T-helper 2 cell (primary cell): Measurements from ENCODE around the gene WDR62.
A peak's percentile ranks its signal among the peaks of the same experiment; 100 is the strongest.

Experiments used
- DNase-seq, 5 experiments: peaks; one replicate each; pipeline versions ENCODE4 v3.0.0 to v3.0.0-alpha.2; 2012 to 2022

WDR62 gene

GRCh38 chr19:36081894-36082293, 27.2 kb downstream of the WDR62 start:
- no peak for DNase-seq

- no peak for DNase-seq
Observed at GRCh38 chr19:36082916-36083315, 28.2 kb downstream of the WDR62 start.

- DNase-seq: no peak
Observed at GRCh38 chr19:36084231-36085009, 29.7 kb downstream of the WDR62 start.

- no peak for DNase-seq
Observed at GRCh38 chr19:36086326-36086725, 31.6 kb downstream of the WDR62 start.

- DNase-seq: no peak
Observed at GRCh38 chr19:36089847-36090246, 35.1 kb downstream of the WDR62 start.

- no peak for DNase-seq
Observed at GRCh38 chr19:36090910-36091695, 36.4 kb downstream of the WDR62 start.

GRCh38 chr19:36092566-36092965, 37.9 kb downstream of the WDR62 start:
- no peak for DNase-seq

GRCh38 chr19:36093146-36093662, 38.5 kb downstream of the WDR62 start:
- DNase-seq: peak in 1 of 5 experiments; percentile 29

GRCh38 chr19:36093687-36094086, 39.0 kb downstream of the WDR62 start:
- DNase-seq: no peak

- no peak for DNase-seq
Observed at GRCh38 chr19:36097036-36097435, 42.3 kb downstream of the WDR62 start.

- DNase-seq: no peak
Observed at GRCh38 chr19:36099166-36099785, 44.6 kb downstream of the WDR62 start.

- no peak for DNase-seq
Observed at GRCh38 chr19:36100476-36100875, 45.8 kb downstream of the WDR62 start.

- DNase-seq: no peak
Observed at GRCh38 chr19:36101550-36102327, 47.0 kb downstream of the WDR62 start.

GRCh38 chr19:36103040-36103626, 48.4 kb downstream of the WDR62 start:
- DNase-seq: no peak

- DNase-seq: no peak
Observed at GRCh38 chr19:36103842-36104552, 49.3 kb downstream of the WDR62 start.

- no peak for DNase-seq
Observed at GRCh38 chr19:36106441-36106840, 51.7 kb downstream of the WDR62 start.

GRCh38 chr19:36106991-36107390, 52.3 kb downstream of the WDR62 start:
- no peak for DNase-seq

GRCh38 chr19:36108684-36109083, 54.0 kb downstream of the WDR62 start:
- no peak for DNase-seq

GRCh38 chr19:36110487-36111199, 55.9 kb downstream of the WDR62 start, which contains the start of gene OVOL3:
TSS of gene OVOL3 (plus strand) at chr19:36111143. CDS start at chr19:36111203, 60 bp downstream.
- no peak for DNase-seq

- no peak for DNase-seq
Observed at GRCh38 chr19:36111200-36111539, 56.5 kb downstream of the WDR62 start.

- no peak for DNase-seq
Observed at GRCh38 chr19:36112678-36113077, 58.0 kb downstream of the WDR62 start.
